NK-92 treated with Interleukin-12 subunit alpha and Interleukin-12 subunit beta, amount 100 ng/mL, for 24 hours (cell line): Measurements from ENCODE around the gene APBA1.

Experiments used
- DNase-seq: peaks from one replicate; lab custom pipeline; 2025; lab: John Stamatoyannopoulos, UW

APBA1 gene

GRCh38 chr9:69472101-69472620 is 200.0 kb downstream of the APBA1 start:
- no peak for DNase-seq

GRCh38 chr9:69471433-69471832 is 200.7 kb downstream of the APBA1 start:
- DNase-seq = no peak

GRCh38 chr9:69470186-69470977 is 201.8 kb downstream of the APBA1 start:
- no peak for DNase-seq

DNA sequence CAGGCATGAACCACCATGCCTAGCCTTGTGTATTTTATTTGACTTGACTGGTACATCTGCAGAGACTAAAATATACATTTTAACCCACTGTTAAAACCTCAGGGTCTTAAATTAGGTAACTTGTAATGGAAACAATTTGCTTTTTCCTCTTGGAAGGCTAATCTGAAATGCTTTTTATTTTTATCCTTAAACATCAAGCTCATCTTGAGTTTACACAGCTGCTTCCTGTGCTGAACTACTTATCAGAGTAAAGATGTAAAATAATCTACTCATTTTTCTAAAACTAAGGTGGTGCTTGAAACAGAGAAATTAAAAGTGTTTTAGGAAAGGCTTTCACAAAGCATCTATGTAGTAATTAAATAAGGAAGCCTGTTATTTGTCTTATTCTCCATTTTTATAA is 203.0 kb downstream of the APBA1 start:
- no peak for DNase-seq

DNA sequence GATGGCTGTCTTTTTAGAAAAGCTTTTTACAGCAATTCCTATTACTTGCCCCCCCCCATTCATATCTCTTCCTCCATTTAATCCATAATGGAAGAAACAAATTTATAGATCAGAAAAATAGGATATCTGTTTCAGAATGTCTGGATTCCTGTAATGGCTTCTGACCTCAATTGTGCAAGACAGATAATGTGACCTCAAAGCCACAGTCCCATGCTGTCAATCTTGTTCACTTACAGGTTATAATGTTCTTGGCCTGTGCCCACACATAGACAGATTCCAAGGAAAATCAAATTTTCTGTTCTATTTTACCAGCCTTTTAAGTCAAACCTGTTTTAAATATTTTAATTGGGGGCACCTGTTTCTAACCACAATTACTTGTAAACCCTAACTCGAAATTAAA is 203.8 kb downstream of the APBA1 start:
- no peak for DNase-seq

- no peak for DNase-seq
Measured at GRCh38 chr9:69466151-69466550, 206.0 kb downstream of the APBA1 start.

DNA sequence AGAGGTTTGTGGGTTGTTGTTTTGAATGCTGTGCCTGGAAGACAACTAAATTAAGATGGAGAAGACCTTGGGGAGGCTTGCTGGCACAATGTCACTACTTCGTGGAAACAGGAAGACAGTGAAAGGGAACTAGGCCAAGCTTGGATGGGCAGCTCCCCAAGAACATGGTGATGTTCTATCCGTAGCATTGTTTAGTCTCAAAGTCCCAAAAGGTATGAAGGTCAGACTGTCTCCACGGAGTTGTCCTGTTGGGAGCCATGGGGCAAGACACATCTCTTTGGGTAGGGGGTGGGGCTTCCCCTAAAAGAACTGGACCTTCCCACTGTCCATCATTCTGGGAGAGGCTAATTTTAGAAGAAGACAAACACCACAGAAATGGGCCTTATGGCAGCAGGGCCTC is 206.7 kb downstream of the APBA1 start:
- no peak for DNase-seq

- DNase-seq = no peak
Measured at GRCh38 chr9:69463497-69464068, 208.6 kb downstream of the APBA1 start.

DNA sequence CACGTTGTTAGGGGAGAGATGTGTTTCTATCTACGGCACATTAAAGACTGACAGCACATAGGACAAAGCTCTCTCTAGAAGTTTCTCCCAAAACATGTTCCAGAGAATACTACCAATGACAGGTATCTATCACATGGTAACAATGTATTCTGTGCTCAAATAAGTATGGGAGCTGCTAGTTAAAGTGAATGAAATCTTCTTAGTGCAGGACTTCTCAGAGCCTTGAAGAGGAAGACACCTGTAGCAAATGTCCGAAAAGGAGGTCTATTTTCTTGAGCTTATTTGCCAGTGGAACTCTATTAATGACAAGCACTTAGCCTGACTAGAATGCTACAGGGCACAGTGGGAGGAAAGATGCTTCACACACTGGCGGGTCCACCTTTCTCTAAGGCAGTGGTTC is 209.8 kb downstream of the APBA1 start:
- no peak for DNase-seq

DNA sequence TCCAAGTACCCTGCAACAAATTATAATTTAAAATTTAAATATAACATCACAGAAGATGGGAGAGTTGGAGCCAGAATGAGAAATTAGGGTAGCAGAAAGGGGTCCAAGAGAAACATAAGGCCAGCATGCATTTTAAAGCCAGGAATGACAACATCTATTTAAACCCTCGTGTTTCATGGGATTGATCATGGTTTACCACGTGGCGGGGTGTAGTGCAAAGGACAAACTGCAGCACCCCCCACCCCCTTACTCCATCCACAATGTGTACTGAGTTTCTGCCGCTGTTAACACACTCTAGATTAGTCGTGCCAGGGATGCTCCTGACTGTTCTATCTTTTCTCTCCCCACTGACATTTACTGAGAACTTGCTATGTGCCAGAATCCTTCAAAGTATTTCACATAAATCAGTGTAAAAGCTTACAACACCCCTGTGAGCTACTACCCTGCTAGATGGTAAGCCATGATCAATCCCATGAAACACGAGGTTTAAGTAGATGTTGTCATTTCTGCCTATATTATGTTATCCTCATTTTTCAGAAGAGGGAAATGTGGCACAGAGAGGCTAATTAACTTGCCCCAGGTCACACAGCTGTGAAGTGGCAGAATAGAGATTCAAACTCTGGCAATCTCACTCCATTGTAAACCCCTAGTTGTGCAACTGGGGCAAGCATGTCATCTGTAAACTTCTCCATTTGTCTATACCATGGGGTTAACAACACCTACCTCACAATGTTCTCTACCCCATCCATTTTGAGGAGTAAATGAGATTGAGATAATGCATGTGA is 210.9 kb downstream of the APBA1 start:
- DNase-seq = no peak

DNA sequence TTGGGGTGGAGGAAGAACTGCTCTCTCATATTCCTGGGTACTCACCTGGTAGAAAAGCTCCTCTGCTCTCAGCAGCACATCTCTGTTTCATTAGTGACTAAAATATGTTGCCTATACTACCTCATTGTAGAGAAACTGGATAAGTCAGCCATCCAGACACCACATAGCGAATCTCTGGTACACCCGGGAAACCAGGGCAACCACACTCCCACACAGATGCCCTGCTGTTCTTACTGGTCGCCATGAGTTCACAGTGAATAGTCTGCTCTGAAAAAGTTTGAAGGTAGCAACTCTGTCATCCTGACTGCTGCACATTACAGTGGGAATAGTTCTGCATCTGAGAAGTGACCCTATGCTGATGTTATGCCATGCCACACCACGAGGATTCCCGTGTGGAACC is 212.2 kb downstream of the APBA1 start:
- no peak for DNase-seq

DNA sequence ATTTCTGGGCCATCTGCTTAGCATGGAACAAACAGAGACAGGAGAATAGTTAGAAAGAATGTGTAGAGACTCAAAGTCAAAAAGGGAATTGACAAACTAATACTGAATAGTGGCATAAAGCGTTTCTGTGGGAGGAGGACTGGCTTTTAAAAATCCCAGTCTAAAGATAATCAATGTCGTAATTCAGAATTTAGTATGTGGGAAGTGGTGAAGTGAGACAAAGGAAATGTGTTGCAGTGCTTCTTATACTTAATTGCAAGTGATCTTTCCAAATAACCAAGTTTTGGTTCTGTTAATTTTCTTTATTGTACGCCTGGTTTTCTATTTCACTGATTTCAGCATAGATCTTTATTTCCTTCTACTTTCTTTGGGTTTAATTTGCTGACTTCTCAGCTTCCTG is 214.0 kb downstream of the APBA1 start:
- no peak for DNase-seq

GRCh38 chr9:69456201-69456600 is 216.0 kb downstream of the APBA1 start:
- DNase-seq = no peak

DNA sequence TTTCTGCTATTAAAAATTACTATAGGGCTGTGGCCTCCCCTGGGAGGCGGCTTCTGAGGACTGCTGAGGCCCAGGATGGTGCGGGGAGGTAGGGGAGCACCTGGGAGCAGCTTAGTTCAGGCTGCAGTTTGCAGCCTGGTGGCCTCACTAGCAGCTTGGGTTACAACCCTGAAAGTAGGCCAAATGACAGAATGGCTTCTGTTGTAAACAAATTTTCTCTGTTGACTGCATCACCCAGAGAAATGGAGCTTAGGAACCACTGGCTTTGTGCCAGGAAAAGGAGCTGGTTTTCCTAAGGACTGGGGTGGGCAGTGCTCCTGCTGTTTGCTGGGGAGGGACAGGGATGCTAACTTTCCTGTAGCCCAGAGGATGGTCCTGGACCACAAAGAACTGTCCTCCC is 216.9 kb downstream of the APBA1 start:
- DNase-seq = no peak

DNA sequence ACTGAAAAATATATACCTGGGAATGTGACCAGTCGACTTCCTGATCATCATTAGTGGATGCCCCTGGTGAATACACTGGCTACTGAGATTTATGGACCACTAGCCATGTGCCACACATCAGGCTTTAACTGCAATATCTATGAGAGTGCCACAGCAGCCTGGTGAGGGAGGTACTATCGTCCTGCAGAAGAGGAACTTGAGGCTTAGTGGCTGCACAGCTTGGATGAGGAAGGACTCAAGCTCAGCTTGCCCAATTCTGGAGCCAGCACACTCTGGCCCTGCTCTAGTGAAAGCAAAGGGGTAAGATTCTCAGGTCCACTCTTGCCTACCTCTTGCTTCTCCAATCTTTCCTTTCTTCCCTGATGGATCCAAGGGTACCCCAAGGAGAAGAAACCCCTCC is 217.8 kb downstream of the APBA1 start:
- DNase-seq = no peak

- no peak for DNase-seq
Measured at GRCh38 chr9:69453746-69454145, 218.4 kb downstream of the APBA1 start.

GRCh38 chr9:69452110-69452782 is 219.9 kb downstream of the APBA1 start:
- DNase-seq = no peak

GRCh38 chr9:69446496-69446895 is 225.7 kb downstream of the APBA1 start:
- no peak for DNase-seq

DNA sequence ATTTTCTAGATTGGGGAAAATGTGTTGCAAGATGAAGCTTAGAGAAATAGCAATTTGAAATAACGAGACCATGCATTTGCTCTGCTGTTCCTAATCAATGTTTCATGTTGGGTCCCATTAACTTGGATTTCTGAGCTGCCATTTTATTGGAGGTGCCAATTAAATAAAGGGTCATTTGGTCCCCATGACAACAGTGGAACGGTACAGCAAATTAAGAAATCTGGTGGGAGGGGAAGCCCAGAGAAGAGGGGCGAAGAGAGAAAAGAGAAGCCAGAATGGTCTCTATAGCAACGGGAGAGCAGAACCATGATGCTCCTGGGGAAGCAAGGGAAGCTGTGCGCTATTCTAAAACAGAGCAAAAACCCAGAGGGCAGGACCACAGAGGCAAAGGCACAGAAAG is 226.9 kb downstream of the APBA1 start:
- DNase-seq = no peak

GRCh38 chr9:69444791-69445190 is 227.4 kb downstream of the APBA1 start:
- DNase-seq = no peak

DNA sequence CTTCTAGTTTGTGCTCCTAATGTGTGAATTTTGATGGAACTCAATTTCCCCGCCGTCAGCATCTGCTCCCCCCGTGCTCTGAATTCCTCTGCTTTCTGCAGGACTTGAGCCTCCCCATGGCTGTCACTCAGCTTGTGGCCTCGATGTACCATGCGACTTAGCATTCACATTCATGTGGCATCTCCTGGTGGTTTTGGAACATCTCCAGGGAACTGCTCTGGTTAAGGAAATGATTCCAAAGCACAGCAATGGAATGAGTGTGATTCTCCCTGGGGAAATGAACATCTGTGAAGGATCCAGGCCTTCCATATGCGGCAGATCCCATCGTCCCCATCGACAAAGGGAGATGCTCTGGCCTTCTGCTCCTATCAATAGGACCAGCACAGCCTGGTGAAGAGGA is 228.2 kb downstream of the APBA1 start:
- DNase-seq = no peak

DNA sequence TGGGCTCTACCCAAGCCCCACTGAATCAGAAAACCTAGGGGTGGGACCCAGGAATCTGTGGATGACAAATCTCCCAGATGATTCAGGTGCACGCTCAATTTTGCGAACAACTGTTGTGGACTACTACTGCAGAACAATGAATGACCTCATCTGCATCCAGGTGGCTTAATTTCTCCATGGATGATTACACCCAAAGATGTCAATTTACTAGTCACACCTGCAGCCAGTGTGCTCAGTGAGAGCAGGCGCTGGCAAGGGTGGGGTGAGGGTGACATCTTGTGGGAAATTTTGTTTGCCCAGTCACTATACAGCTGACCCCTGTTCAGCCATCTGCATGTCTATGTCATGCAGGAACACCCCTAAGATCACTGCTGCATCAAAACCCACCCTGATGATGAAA is 229.0 kb downstream of the APBA1 start:
- DNase-seq = no peak
